Lower lobe of right lung (tissue), 2 donors: ENCODE results near the gene OR6C76. TPM values are rescaled to one million over a fixed set of nuclear protein-coding genes. Genes with fewer than 3 reads are reported as not detected.
A peak's percentile ranks its signal among the peaks of the same experiment; 100 is the strongest.

ENCODE experiments used
- ATAC-seq, 2 donors: fragments of 200-7000 bp; cut with Tn5 transposase; one replicate each; pipeline ENCODE4 v1.9.1; 2020 to 2022; ENCODE audit warnings: mild to moderate bottlenecking in 2 of 2, moderate library complexity in 2 of 2
- DNase-seq: peaks from one replicate; pipeline ENCODE4 v3.0.0-alpha.2; 2020
- H3K27ac ChIP-seq: fragments of 200-600 bp; one replicate; pipeline ENCODE4 v1.8.0; 2022
- H3K27me3 ChIP-seq: fragments of 200-600 bp; one replicate; pipeline ENCODE4 v1.8.0; 2022; ENCODE audit warnings: low read depth
- H3K36me3 ChIP-seq: fragments of 200-600 bp; one replicate; pipeline ENCODE4 v1.8.0; 2022; ENCODE audit warnings: mild to moderate bottlenecking
- H3K4me1 ChIP-seq: fragments of 200-600 bp; one replicate; pipeline ENCODE4 v1.8.0; 2022
- H3K4me3 ChIP-seq: fragments of 200-600 bp; one replicate; pipeline ENCODE4 v1.8.0; 2022; ENCODE audit warnings: mild to moderate bottlenecking
- H3K9me3 ChIP-seq: fragments of 200-600 bp; one replicate; pipeline ENCODE4 v1.8.0; 2022
- intact Hi-C: fragments of 100-400 bp; cut with DNase I; formaldehyde crosslinking; loops from one replicate; pipeline ENCODE4 v1.11.0; 2022
- long read RNA-seq: library from polyadenylated mRNA; unstranded; transcript quantifications from one replicate; pipeline ENCODE4 v2.0.0, GENCODE V29; 2021
- total RNA-seq: library from RNA; stranded (reverse); fragmentation: NEBNext Ultra II Directional; extraction: Animal tissue kit (Norgen Biotek cat#: 25700); gene quantifications from one replicate; pipeline ENCODE4 v1.2.1, GENCODE V29; 2021
- TF ChIP-seq, protein P1 (sequence below): fragments of 200-600 bp; IDR thresholded peaks from one replicate; pipeline ENCODE4 v1.8.0; 2022; ENCODE audit warnings: antibody characterized with exemption, mild to moderate bottlenecking
- donor health status: DM: no; HTN: yes; CAD: no; lungs with severe emphysema.

OR6C76 gene
- not detected for total RNA-seq
- long read RNA-seq = 0 reads

DNA sequence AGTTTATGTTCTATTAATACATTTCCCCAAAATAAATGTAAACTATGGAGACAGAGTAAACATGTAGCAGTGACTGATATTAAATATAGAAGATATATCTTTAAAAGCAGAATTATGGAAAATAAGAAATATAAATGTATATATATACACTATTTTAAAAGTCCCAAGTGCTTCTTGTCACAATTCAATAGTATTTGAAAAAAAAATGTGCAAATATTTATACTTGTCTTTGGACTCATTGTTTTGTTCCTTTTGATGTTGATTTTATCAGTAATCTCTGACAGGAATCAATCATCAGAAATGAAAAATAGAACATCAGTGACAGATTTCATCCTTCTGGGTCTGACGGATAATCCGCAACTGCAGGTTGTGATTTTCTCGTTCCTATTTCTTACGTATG, at the start of gene OR6C76:
Gene OR6C76, plus strand, starts transcription at position 301 of the 400 bp plus-strand sequence. Its CDS starts 0 bp downstream, at position 301.
- TF ChIP-seq, protein P1, sequence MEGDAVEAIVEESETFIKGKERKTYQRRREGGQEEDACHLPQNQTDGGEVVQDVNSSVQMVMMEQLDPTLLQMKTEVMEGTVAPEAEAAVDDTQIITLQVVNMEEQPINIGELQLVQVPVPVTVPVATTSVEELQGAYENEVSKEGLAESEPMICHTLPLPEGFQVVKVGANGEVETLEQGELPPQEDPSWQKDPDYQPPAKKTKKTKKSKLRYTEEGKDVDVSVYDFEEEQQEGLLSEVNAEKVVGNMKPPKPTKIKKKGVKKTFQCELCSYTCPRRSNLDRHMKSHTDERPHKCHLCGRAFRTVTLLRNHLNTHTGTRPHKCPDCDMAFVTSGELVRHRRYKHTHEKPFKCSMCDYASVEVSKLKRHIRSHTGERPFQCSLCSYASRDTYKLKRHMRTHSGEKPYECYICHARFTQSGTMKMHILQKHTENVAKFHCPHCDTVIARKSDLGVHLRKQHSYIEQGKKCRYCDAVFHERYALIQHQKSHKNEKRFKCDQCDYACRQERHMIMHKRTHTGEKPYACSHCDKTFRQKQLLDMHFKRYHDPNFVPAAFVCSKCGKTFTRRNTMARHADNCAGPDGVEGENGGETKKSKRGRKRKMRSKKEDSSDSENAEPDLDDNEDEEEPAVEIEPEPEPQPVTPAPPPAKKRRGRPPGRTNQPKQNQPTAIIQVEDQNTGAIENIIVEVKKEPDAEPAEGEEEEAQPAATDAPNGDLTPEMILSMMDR = no peak
- ATAC-seq (no peak), DNase-seq (no peak)
- Histone ChIP-seq H3K9me3 (no peaks in the 10 kb centered on the region), H3K27ac (no peak within 1 kb of the TSS), H3K27me3 (no peaks in the 10 kb centered on the region), H3K4me3 (no peak within 1 kb of the TSS), H3K4me1 (no peaks in the 10 kb centered on the region), H3K36me3 (no peaks in the 10 kb centered on the region)
- intact Hi-C loops = no loop called here

DNA sequence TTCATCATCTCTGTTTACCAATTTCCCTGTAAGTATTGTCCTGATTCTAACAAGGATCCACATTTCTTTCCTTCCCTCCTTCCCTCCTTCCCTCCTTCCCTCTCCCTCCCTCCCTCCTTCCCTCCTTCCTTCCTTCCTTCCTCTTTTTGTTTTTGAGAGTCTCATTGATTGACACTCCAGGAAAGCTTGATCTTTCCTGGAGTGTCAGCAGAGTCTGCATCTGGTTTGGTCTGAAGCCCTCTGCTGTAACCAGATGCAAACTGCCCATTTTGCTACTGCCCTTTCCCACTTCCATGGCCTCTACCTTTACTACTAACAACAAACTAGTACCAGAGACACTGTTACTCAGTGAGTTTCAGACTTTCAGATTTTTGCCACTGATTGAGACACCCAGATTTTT, 40.2 kb upstream of the OR6C76 start:
- H3K27me3 ChIP-seq = no peaks in the 10 kb centered on the region
- ATAC-seq (no peak), DNase-seq (no peak)
- H3K27ac ChIP-seq = no peak overlapping the region
- H3K9me3 ChIP-seq = no peaks in the 10 kb centered on the region
- no peak overlapping the region for H3K4me3 ChIP-seq
- intact Hi-C loops = no loop called here
- no peaks in the 10 kb centered on the region for H3K4me1 ChIP-seq
- no peaks in the 10 kb centered on the region for H3K36me3 ChIP-seq
- TF ChIP-seq, protein P1 = no peak

DNA sequence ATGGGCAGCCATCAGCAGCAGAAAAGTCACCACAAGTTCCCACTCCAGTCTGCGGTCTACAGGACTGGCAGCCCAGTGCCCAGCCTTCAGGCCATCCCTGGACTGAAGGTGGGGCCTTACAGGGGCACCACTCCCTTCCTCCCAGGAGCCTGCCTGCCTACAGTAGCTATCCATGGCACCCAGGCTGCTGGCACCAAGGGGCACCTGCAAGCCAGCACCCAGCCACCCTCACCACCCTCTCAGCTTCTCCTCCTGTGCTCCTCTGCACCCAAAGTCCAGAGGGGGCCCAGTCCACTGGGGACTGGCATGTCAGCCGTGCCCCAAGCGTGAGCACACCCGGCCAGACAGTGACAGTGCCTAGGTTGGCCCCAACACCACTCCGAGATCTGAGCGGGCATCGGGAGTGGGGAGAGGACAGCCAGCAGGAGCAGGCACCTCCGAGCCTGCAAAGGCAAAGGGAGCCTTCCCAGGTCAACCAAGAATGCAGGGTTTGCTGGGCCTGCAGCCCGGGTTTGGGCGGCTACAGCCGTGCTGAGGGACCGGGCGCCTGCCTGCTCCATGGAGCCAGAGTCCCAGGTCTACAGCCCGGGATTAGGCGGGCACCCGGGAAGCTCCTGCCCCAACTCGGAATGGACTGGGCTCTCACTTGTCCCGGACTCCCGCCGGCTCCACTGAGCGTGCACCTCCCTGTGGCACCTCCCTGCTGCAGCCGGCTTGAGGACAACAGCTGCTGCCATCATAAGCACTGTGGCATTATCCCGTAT, 33.8 kb upstream of the OR6C76 start:
- Histone ChIP-seq H3K4me1 (no peaks in the 10 kb centered on the region), H3K27me3 (no peaks in the 10 kb centered on the region), H3K36me3 (no peaks in the 10 kb centered on the region), H3K4me3 (no peak overlapping the region), H3K27ac (no peak overlapping the region), H3K9me3 (no peaks in the 10 kb centered on the region)
- intact Hi-C loops = no loop called here
- DNase-seq (no peak), ATAC-seq (peak in 1 of 2 donors; percentile 13)
- TF ChIP-seq, protein P1 = no peak

DNA sequence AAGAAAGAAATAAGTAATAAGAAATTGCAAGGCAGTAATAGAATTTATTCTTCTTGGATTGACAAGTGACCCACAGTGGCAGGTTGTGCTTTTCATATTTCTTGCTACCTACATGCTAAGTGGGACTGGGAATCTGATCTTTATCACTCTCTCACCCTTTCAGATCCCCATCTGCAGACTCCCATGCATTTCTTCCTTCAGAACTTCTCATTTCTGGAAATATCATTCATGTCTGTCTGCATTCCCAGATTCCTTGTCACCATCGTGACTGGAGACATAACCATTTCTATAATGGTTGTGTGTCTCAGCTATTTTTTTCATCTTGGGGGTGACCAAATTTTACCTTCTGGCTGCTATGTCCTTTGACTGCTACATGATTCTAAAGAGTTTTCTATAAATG, 29.7 kb upstream of the OR6C76 start:
- H3K4me1 ChIP-seq = no peaks in the 10 kb centered on the region
- TF ChIP-seq, protein P1 = no peak
- no peak overlapping the region for H3K4me3 ChIP-seq
- no peak overlapping the region for H3K27ac ChIP-seq
- no peak for DNase-seq
- no peak for ATAC-seq
- H3K9me3 ChIP-seq = no peaks in the 10 kb centered on the region
- H3K36me3 ChIP-seq = no peaks in the 10 kb centered on the region
- no peaks in the 10 kb centered on the region for H3K27me3 ChIP-seq
- intact Hi-C loops = no loop called here

DNA sequence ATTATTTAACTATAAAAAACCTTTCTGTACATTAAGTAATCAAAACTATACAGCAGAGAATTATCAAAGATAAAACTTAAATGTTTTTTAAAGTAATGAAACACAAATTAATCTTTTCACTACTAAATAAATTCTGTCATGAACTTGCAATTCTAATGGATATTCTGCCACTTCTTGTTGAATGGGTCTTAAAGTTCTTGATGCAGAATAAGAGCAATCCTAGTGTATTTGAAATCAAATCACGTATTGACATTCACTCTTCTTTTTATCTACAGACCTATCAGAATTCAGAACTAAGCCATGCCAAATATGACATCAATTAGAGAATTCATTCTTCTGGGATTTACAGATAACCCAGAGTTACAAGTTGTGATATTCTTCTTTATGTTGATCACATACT, 25.8 kb upstream of the OR6C76 start, which contains the start of gene OR6C65:
Gene OR6C65, plus strand, starts transcription at position 301 of the 400 bp plus-strand sequence. Its CDS starts 0 bp downstream, at position 301.
- H3K4me3 ChIP-seq = no peak within 1 kb of the TSS
- no peaks in the 10 kb centered on the region for H3K27me3 ChIP-seq
- TF ChIP-seq, protein P1 = no peak
- H3K27ac ChIP-seq = no peak within 1 kb of the TSS
- H3K36me3 ChIP-seq = no peaks in the 10 kb centered on the region
- H3K9me3 ChIP-seq = no peaks in the 10 kb centered on the region
- ATAC-seq (no peak), DNase-seq (no peak)
- H3K4me1 ChIP-seq = no peaks in the 10 kb centered on the region
- intact Hi-C loops = no loop called here
